SU-DHL-6 (cell line): ENCODE data around the gene PKP2.

Source experiments
- EZH2phosphoT487 ChIP-seq: fragments of 200-600 bp; sonication (generic), shearing (Covaris generic); conservative IDR thresholded peaks from 2 replicates; pipeline ENCODE4 v1.6.1; 2018; ENCODE audit warnings: mild to moderate bottlenecking, antibody characterized with exemption, low read length, moderate library complexity, mixed read lengths
- TF ChIP-seq, protein P1 (sequence below): fragments of 200-600 bp; sonication (generic); IDR thresholded peaks from one replicate; pipeline ENCODE4 v1.5.1; 2017; ENCODE audit warnings: antibody characterized with exemption, mild to moderate bottlenecking, low read length, moderate library complexity; ENCODE audit not compliant: insufficient read depth, poor library complexity, severe bottlenecking

DNA sequence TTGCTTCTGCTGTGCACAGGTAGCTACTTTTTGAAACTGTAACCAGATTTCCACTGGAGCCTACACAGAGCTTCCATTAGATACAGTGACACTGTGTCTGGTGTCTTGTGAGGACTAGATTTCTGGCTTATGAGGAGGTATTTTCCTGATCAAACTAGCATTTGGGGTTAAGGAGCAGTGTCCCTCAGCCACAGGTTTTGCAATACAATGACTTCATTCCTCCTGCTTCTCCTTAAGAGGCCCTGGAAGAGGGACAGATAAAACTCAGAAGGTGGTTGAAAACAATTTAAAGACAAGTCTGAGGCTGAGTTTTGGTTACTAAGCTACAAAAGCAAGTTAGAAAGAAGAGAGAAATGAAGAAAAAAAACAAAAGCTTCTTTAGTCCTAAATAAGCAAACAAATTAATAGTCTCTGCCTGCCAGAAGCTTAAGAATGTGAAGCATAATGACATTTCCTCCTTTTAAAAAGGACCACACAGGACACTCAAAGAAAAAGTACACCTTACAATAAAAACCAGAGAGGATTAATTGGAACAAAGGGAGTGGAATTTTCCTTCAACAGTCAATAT is 53.0 kb downstream of the PKP2 start:
- TF ChIP-seq, protein P1, sequence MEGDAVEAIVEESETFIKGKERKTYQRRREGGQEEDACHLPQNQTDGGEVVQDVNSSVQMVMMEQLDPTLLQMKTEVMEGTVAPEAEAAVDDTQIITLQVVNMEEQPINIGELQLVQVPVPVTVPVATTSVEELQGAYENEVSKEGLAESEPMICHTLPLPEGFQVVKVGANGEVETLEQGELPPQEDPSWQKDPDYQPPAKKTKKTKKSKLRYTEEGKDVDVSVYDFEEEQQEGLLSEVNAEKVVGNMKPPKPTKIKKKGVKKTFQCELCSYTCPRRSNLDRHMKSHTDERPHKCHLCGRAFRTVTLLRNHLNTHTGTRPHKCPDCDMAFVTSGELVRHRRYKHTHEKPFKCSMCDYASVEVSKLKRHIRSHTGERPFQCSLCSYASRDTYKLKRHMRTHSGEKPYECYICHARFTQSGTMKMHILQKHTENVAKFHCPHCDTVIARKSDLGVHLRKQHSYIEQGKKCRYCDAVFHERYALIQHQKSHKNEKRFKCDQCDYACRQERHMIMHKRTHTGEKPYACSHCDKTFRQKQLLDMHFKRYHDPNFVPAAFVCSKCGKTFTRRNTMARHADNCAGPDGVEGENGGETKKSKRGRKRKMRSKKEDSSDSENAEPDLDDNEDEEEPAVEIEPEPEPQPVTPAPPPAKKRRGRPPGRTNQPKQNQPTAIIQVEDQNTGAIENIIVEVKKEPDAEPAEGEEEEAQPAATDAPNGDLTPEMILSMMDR: no peak
- no peak for TF ChIP-seq EZH2phosphoT487
